Endothelial cell (in vitro differentiated cells): Measurements from ENCODE around the gene SGSM1. TPM values are rescaled to one million over a fixed set of nuclear protein-coding genes. Genes with fewer than 3 reads are reported as not detected.

ENCODE experiments used
- DNase-seq: peaks from one replicate; pipeline ENCODE4 v3.0.0; 2021; ENCODE audit warnings: low spot score
- H3K27ac Mint-ChIP-seq: one replicate; pipeline ENCODE4 v1.8.0; 2021; ENCODE audit warnings: mixed read lengths, inconsistent platforms; ENCODE audit not compliant: unreplicated experiment
- H3K27me3 Mint-ChIP-seq: one replicate; pipeline ENCODE4 v1.8.0; 2021; ENCODE audit warnings: mild to moderate bottlenecking, moderate library complexity, mixed read lengths, inconsistent platforms; ENCODE audit not compliant: unreplicated experiment
- H3K36me3 Mint-ChIP-seq: one replicate; pipeline ENCODE4 v1.8.0; 2021; ENCODE audit warnings: mild to moderate bottlenecking, low read depth, mixed read lengths, inconsistent platforms; ENCODE audit not compliant: unreplicated experiment
- H3K4me1 Mint-ChIP-seq: one replicate; pipeline ENCODE4 v1.8.0; 2021; ENCODE audit warnings: mild to moderate bottlenecking, mixed read lengths, inconsistent platforms; ENCODE audit not compliant: unreplicated experiment
- H3K4me3 Mint-ChIP-seq: one replicate; pipeline ENCODE4 v1.8.0; 2021; ENCODE audit warnings: mild to moderate bottlenecking, mixed read lengths, inconsistent platforms; ENCODE audit not compliant: unreplicated experiment
- H3K9me3 Mint-ChIP-seq: one replicate; pipeline ENCODE4 v1.8.0; 2021; ENCODE audit warnings: mixed read lengths, inconsistent platforms; ENCODE audit not compliant: unreplicated experiment
- total RNA-seq: library from RNA; stranded (reverse); fragmentation: NEBNext Ultra II Directional; extraction: Animal tissue kit (Norgen Biotek cat#: 25700); gene quantifications from one replicate; pipeline ENCODE4 v1.2.1, GENCODE V29; 2021; ENCODE audit not compliant: unreplicated experiment
- TF ChIP-seq, protein P1 (sequence below): fragments of 200-600 bp; sonication (generic); IDR thresholded peaks from one replicate; pipeline ENCODE4 v1.5.0; 2021; ENCODE audit warnings: antibody characterized with exemption; ENCODE audit not compliant: unreplicated experiment

Gene SGSM1
- total RNA-seq, 1 donor from 2014 or later = 2.4 TPM

DNA sequence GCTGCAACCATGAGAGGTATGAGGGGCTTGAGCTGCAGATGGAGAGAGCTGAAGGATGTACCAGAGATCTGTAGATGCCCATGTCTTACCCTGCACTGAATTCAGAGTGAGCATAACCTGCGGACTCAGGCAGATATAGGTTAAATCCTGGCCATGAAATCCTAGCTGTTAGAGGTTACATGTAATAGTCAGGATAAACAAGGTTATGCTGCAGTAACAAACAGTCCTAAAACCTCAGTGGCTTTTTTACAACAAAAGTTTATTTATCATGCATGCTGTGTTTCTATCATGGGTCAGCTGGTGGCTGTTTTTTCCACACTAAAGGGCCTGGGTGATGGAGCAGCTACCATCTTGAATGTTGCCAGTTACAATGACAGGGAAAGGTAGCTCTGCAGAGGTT lies 70.7 kb downstream of the SGSM1 start:
- H3K4me1 Mint-ChIP-seq = no peaks in the 10 kb centered on the region
- TF ChIP-seq, protein P1, sequence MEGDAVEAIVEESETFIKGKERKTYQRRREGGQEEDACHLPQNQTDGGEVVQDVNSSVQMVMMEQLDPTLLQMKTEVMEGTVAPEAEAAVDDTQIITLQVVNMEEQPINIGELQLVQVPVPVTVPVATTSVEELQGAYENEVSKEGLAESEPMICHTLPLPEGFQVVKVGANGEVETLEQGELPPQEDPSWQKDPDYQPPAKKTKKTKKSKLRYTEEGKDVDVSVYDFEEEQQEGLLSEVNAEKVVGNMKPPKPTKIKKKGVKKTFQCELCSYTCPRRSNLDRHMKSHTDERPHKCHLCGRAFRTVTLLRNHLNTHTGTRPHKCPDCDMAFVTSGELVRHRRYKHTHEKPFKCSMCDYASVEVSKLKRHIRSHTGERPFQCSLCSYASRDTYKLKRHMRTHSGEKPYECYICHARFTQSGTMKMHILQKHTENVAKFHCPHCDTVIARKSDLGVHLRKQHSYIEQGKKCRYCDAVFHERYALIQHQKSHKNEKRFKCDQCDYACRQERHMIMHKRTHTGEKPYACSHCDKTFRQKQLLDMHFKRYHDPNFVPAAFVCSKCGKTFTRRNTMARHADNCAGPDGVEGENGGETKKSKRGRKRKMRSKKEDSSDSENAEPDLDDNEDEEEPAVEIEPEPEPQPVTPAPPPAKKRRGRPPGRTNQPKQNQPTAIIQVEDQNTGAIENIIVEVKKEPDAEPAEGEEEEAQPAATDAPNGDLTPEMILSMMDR = no peak
- no peak for DNase-seq
- H3K36me3 Mint-ChIP-seq = no peaks in the 10 kb centered on the region
- H3K27ac Mint-ChIP-seq = no peak overlapping the region
- no peaks in the 10 kb centered on the region for H3K9me3 Mint-ChIP-seq
- H3K27me3 Mint-ChIP-seq = no peaks in the 10 kb centered on the region
- H3K4me3 Mint-ChIP-seq = no peak overlapping the region

DNA sequence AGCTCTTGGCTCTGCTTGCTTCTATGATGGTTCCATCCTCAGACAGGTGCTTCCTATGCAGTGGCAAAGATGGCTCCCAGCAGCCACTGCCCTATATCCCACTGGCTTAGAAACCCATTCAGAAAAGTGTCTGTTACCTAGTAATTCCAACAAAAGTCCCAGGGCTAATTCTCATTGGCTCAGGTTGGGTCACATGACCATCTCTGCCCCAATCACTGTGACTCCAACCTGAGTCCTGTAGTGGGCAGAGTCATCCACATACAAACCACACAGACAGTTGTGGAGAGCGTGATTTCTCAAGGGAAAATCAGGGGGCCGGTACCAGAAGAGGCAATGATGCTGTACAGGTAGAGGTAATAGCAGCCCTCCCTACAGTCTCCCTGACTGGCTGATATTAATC lies 73.0 kb downstream of the SGSM1 start:
- Mint-ChIP-seq H3K27ac (no peak overlapping the region), H3K4me3 (no peak overlapping the region)

DNA sequence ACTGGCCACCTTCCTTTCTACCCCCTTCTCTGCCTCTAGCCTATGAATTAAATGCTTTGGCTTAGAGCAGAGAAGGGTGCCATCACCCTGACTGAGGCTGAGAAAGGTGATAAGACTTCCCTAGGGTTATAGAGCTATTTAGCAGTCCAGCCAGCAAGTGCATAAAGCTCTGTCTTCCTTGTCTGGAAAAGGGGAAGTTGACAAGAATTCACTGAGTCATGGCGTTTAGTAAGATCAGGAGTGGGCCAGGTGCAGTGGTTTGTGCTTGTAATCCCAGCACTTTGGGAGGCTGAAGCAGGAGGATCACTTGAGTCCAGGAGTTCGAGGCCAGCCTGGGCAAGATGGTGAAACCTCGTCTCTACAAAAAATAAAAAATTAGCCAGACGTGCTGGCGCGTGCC lies 77.4 kb downstream of the SGSM1 start:
- no peaks in the 10 kb centered on the region for H3K9me3 Mint-ChIP-seq
- TF ChIP-seq, protein P1 = no peak
- H3K4me1 Mint-ChIP-seq = no peaks in the 10 kb centered on the region
- DNase-seq = no peak
- no peak overlapping the region for H3K4me3 Mint-ChIP-seq
- no peaks in the 10 kb centered on the region for H3K36me3 Mint-ChIP-seq
- no peak overlapping the region for H3K27ac Mint-ChIP-seq
- peaks cover 5% of the 10 kb centered on the region for H3K27me3 Mint-ChIP-seq

More for the DNA sequence above, 73.0 kb downstream of the SGSM1 start:
- TF ChIP-seq, protein P1 = no peak
- Mint-ChIP-seq H3K36me3 (no peaks in the 10 kb centered on the region), H3K27me3 (peaks cover 2% of the 10 kb centered on the region), H3K4me1 (no peaks in the 10 kb centered on the region), H3K9me3 (no peaks in the 10 kb centered on the region)
- no peak for DNase-seq

DNA sequence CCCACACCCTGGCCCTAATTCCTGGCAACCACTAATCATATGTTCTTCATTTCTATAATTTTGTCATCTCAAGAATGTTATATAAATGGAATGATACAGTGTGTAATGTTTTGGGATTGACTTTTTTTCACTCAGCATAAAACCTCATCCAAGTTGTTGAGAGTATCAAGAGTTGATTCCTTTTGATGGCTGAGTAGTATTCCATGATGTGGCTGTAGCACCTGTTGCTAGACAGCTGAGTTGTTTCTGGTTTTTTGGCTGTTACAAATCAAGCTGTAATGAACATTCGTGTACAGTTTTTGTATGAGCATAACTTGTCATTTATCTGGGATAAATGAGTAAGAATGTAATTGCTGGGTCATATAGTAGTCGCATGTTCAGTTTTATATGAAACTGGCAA lies 81.2 kb downstream of the SGSM1 start:
- no peak for DNase-seq
- TF ChIP-seq, protein P1 = no peak
- Mint-ChIP-seq H3K36me3 (no peaks in the 10 kb centered on the region), H3K4me1 (peaks cover under 1% of the 10 kb centered on the region), H3K4me3 (no peak overlapping the region), H3K27ac (no peak overlapping the region), H3K27me3 (peaks cover 5% of the 10 kb centered on the region), H3K9me3 (no peaks in the 10 kb centered on the region)

DNA sequence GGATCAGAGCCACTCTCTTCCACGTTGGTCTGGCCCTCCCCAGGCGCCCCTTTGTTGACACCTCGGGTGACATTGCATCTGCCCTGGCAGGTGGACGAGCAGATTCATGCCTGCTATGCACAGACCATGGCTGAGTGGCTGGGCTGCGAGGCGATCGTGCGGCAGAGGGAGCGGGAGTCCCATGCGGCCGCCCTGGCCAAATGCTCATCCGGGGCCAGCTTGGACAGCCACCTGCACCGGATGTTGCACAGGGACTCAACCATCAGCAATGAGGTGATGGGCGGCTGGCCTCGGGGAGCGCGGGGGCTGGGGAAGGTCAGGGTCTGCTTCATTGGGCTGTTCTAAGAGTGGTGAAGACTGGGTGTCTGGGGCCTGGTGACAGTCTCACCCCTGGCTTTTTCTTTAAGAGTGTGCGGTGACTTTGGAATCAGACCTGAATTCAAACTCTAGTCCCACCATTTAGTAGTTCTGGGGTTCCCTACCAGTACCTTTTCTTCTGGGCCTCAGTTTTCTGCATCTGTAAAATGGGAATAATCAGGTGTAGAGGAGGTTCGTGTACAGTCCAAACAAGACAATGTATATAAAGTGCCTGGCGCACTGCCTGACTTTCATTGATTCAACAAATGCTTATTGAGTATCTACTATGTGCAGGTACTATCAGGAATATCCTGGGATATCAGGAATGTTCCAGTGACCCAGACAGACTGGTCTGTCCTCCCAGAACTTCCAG lies 87.5 kb downstream of the SGSM1 start:
- H3K4me3 Mint-ChIP-seq = no peak overlapping the region
- DNase-seq = no peak
- TF ChIP-seq, protein P1 = no peak
- no peaks in the 10 kb centered on the region for H3K9me3 Mint-ChIP-seq
- no peak overlapping the region for H3K27ac Mint-ChIP-seq
- peaks cover 2% of the 10 kb centered on the region for H3K27me3 Mint-ChIP-seq
- no peaks in the 10 kb centered on the region for H3K36me3 Mint-ChIP-seq
- peaks cover 4% of the 10 kb centered on the region for H3K4me1 Mint-ChIP-seq
